Right lobe of liver (tissue), 6 donors: ENCODE results near the gene RPL36AL. TPM values are rescaled to one million over a fixed set of nuclear protein-coding genes. Genes with fewer than 3 reads are reported as not detected.
A peak's percentile ranks its signal among the peaks of the same experiment; 100 is the strongest.

ENCODE experiments used
- ATAC-seq, 4 donors: fragments of 200-7000 bp; cut with Tn5 transposase; one replicate each; pipeline ENCODE4 v1.9.1; 2020; ENCODE audit warnings: mild to moderate bottlenecking in 4 of 4, moderate library complexity in 4 of 4
- DNase-seq, 3 donors: peaks; one replicate each; pipeline ENCODE4 v3.0.0-alpha.2; 2020
- H3K27ac ChIP-seq, 3 donors: fragments of 200-600 bp; one replicate each; pipeline ENCODE4 v1.8.0; 2022
- H3K27me3 ChIP-seq, 2 donors: fragments of 200-600 bp; one replicate each; pipeline ENCODE4 v1.8.0; 2022
- H3K36me3 ChIP-seq, 4 donors: fragments of 200-600 bp; sonication (generic) in 1 of 4; one replicate each; pipeline versions ENCODE4 v1.5.1 to v1.8.0; 2017 to 2022; ENCODE audit warnings: control low read depth in 1 of 4
- H3K4me1 ChIP-seq, 4 donors: fragments of 200-600 bp; sonication (generic) in 1 of 4; one replicate each; pipeline versions ENCODE4 v1.5.1 to v1.8.0; 2017 to 2022; ENCODE audit warnings: control low read depth in 1 of 4
- H3K4me3 ChIP-seq, 3 donors: fragments of 200-600 bp; one replicate each; pipeline ENCODE4 v1.8.0; 2022
- H3K9me3 ChIP-seq, 4 donors: fragments of 200-600 bp; sonication (generic) in 1 of 4; one replicate each; pipeline versions ENCODE4 v1.5.1 to v1.8.0; 2017 to 2022; ENCODE audit warnings: control low read depth in 1 of 4
- POLR2A ChIP-seq: fragments of 450-650 bp; IDR thresholded peaks from one replicate; pipeline ENCODE4 v1.6.1; 2017; ENCODE audit warnings: antibody characterized with exemption, mild to moderate bottlenecking
- WGBS: methylation state at CpG from one replicate; pipeline ENCODE4 v1.1.6; 2018; ENCODE audit warnings: low coverage, low lambda C conversion rate; ENCODE audit not compliant: insufficient coverage; ENCODE audit errors: missing lambda C conversion rate; 5-methylcytosine and 5-hydroxymethylcytosine counted together
- intact Hi-C, 2 donors: fragments of 100-400 bp; cut with DNase I; formaldehyde crosslinking; loops; one replicate each; pipeline versions ENCODE4 v1.11.2 to v1.14.1; 2022
- total RNA-seq, 6 experiments: library from RNA; depleted of rRNA in 2 of 6; stranded (reverse); fragments of >200 nt in 2 of 6; fragmentation: NEBNext Ultra II Directional in 3 of 6; extraction: Animal tissue kit (Norgen Biotek cat#: 25700) in 3 of 6; gene quantifications; one replicate each; pipeline versions ENCODE4 v1.1.0 to v1.2.4, GENCODE V29; 2016 to 2023
- TF ChIP-seq, protein P1 (sequence below), 4 donors: fragments of 200-600 bp in 3 of 4; fragments of 450-650 bp in 1 of 4; IDR thresholded peaks; one replicate each; pipeline versions ENCODE4 v1.5.1 to v1.8.0; 2016 to 2022; ENCODE audit warnings: antibody characterized with exemption in 4 of 4, mild to moderate bottlenecking in 2 of 4
- donor health status: DM: no; HTN: yes; CAD: no.
- donor health status: DM: no; HTN: no; CAD: no.
- donor health status: DM: no; HTN: no; CAD: no.
- donor health status: DM: no; HTN: yes; CAD: no.
- donor health status: DM: no; HTN: yes; CAD: no.

The RPL36AL gene
- total RNA-seq, 6 experiments from 2014 or later: 67.4 to 157 (median 82.7) TPM

DNA sequence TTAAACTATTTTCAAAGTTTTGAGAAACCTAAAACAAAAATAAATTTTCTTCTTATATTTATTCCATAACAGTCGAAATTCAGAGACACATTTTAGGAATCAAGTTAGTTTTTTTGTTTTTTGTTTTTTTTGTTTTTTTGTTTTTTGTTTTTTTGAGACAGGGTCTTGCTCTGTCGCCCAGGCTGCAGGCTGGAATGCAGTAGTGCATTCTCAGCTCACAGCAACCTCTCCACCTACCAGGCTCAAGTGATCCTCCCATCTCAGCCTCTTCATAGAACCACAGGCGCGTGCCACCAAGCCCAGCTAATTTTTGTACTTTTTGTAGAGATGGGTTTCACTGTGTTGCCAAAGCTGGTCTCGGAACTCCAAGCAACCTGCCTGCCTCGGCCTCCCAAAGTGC lies 33.1 kb upstream of the RPL36AL start:
- no peak overlapping the region for H3K27ac ChIP-seq
- DNase-seq (no peak), ATAC-seq (no peak)
- 96% methylated on average over 5 of the region's 6 CpGs for WGBS
- intact Hi-C loops: no loop called here
- H3K4me3 ChIP-seq: no peak overlapping the region
- no peak for TF ChIP-seq POLR2A
- TF ChIP-seq, protein P1, sequence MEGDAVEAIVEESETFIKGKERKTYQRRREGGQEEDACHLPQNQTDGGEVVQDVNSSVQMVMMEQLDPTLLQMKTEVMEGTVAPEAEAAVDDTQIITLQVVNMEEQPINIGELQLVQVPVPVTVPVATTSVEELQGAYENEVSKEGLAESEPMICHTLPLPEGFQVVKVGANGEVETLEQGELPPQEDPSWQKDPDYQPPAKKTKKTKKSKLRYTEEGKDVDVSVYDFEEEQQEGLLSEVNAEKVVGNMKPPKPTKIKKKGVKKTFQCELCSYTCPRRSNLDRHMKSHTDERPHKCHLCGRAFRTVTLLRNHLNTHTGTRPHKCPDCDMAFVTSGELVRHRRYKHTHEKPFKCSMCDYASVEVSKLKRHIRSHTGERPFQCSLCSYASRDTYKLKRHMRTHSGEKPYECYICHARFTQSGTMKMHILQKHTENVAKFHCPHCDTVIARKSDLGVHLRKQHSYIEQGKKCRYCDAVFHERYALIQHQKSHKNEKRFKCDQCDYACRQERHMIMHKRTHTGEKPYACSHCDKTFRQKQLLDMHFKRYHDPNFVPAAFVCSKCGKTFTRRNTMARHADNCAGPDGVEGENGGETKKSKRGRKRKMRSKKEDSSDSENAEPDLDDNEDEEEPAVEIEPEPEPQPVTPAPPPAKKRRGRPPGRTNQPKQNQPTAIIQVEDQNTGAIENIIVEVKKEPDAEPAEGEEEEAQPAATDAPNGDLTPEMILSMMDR (IDR thresholded peaks at IDR 0.05): no peak
- H3K4me1 ChIP-seq: no peaks in the 10 kb centered on the region
- H3K27me3 ChIP-seq: no peaks in the 10 kb centered on the region
- peaks cover 0 to 3% (median 0%) of the 10 kb centered on the region in 4 donors for H3K36me3 ChIP-seq
- H3K9me3 ChIP-seq: no peaks in the 10 kb centered on the region

DNA sequence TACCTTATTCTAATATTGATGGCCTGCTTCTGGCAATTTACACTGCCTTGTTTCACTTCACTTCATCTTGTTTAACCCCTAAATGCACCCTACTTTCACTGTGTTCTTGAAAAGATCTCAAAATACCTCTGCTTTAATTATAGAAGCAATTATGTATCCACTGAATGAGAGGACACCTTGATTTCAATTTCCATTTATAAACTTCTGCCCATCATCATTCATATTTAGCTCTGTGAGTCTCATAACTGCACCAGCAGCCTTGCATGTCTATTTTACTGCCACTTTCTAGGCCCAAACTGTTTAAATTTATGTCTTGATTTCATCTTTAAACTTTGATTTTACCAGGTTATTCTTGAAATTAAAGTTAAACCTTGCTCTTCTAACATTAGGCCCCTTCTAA lies 21.7 kb upstream of the RPL36AL start:
- DNase-seq (no peak), ATAC-seq (no peak)
- Histone ChIP-seq H3K4me3 (peak overlapping the region in 2 of 3 donors; percentile 6 to 14), H3K27me3 (no peaks in the 10 kb centered on the region), H3K9me3 (no peaks in the 10 kb centered on the region), H3K27ac (peak overlapping the region in 2 of 3 donors; percentile 62 to 78), H3K36me3 (peaks cover 0 to 6% (median 2%) of the 10 kb centered on the region in 4 donors), H3K4me1 (peaks cover 0 to 43% (median 16%) of the 10 kb centered on the region in 4 donors)
- TF ChIP-seq POLR2A: no peak
- TF ChIP-seq, protein P1 (IDR thresholded peaks at IDR 0.05): no peak
- intact Hi-C loops: loop anchor here in 1 of 2 donors (10.0 kb wide), 1 partner anchor 123 kb away; the partner anchor contains the start of gene KLHDC2

DNA sequence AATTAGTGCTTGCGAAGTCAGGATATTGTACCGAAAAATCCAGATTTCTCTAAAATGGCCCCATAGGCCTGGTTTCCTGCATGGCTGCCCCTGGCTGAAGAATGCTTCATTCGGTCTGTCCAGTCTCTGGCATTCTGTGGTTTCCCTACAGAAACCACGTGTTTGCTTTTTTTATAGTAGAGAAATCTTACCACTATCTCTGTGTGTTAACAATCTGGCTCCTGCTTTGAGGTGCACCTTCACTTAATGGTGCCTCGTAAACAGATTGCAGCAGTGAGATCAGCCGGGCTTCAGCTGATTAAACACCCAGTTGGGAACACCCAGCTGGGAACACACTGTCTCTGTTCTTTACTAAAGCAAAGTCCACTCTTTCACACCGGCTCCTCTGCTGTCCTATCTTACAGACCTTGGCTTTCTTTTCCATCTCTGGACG lies 21.3 kb upstream of the RPL36AL start:
- Histone ChIP-seq H3K27ac (peak overlapping the region; percentile 35 to 86 (median 78)), H3K4me1 (peaks cover 0 to 47% (median 16%) of the 10 kb centered on the region in 4 donors)
- 33% methylated on average over 8 of the region's 8 CpGs for WGBS

DNA sequence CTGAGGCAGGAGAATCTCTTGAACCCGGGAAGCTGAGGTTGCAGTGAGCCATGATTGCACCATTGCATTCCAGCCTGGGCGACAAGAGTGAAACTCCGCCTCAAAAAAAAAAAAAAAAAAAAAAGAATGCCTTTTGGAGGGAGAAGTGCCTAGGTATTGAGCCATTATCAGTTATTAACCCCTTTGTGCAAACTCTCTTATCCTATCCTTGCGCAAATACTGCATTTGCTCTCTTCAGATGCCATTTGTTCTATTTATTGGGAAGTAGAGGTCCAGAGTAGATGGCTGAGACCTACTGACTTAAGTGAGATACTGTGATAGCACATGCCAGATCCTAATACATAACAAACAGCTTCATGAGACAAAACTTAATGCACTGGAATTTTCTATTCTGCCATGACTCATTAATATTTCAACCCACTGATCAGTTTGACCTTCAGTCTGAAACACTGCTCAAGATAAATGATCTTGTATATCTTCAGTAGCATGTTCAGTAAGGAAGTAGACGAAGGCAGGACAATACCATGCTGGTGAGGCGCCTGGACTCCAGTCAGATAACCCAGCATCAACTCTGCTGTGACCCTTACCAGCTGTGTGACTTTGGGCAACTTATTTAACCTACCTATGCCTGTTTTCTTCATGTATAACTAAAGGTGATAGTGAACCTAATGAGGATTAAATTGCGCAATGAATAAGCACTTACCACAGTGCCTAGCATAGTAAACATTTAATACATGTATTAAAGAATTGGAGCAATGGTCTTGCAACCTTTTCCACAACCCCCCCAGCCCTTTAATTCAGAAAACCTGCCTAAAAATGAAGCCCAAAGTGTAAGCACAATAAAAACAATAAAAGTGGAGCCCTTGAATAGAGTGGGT lies 20.4 kb upstream of the RPL36AL start:
- intact Hi-C loops: loop anchor here in 1 of 2 donors (10.0 kb wide), 1 partner anchor 124 kb away; the partner anchor contains the start of gene KLHDC2
- DNase-seq (no peak), ATAC-seq (peak; percentile 33 to 47 (median 38))
- H3K4me1 ChIP-seq: peaks cover 0 to 56% (median 16%) of the 10 kb centered on the region in 4 donors
- peaks cover 0 to 6% (median 2%) of the 10 kb centered on the region in 4 donors for H3K36me3 ChIP-seq
- no peak for TF ChIP-seq POLR2A
- TF ChIP-seq, protein P1 (IDR thresholded peaks at IDR 0.05): no peak
- H3K27me3 ChIP-seq: no peaks in the 10 kb centered on the region
- H3K9me3 ChIP-seq: no peaks in the 10 kb centered on the region
- 31% methylated on average over 7 of the region's 7 CpGs for WGBS
- peak overlapping the region in 2 of 3 donors; percentile 78 to 86 for H3K27ac ChIP-seq
- peak overlapping the region in 1 of 3 donors; percentile 2 for H3K4me3 ChIP-seq

More for the DNA sequence above, 21.3 kb upstream of the RPL36AL start:
- Histone ChIP-seq H3K36me3 (peaks cover 0 to 6% (median 2%) of the 10 kb centered on the region in 4 donors), H3K9me3 (no peaks in the 10 kb centered on the region), H3K4me3 (peak overlapping the region in 1 of 3 donors; percentile 2), H3K27me3 (no peaks in the 10 kb centered on the region)
- DNase-seq (peak; percentile 63 to 91 (median 83)), ATAC-seq (peak; percentile 93 to 96 (median 94))
- intact Hi-C loops: loop anchor here in 1 of 2 donors (10.0 kb wide), 1 partner anchor 123 kb away; the partner anchor contains the start of gene KLHDC2
- TF ChIP-seq, protein P1 (IDR thresholded peaks at IDR 0.05): no peak
- TF ChIP-seq POLR2A: peak; percentile 7
